Neural progenitor cell (in vitro differentiated cells): ENCODE measurements around the gene MON1B. TPM values are rescaled to one million over a fixed set of nuclear protein-coding genes. Genes with fewer than 3 reads are reported as not detected.

Experiments used
- DNase-seq: peaks from one replicate; pipeline ENCODE4 v3.0.0-alpha.2; 2016; ENCODE audit warnings: low spot score
- H2AFZ ChIP-seq: fragments of 200-600 bp; sonication (generic); replicated peaks from 2 replicates; pipeline ENCODE4 v1.6.1; 2016; ENCODE audit warnings: antibody characterized with exemption
- H3F3A ChIP-seq: fragments of 200-600 bp; sonication (generic); 2 replicates; pipeline ENCODE4 v1.6.1; 2016; ENCODE audit warnings: antibody characterized with exemption, low read depth
- H3K27ac ChIP-seq: fragments of 200-600 bp; sonication (generic); 2 replicates; pipeline ENCODE4 v1.5.1; 2016; ENCODE audit warnings: mild to moderate bottlenecking
- H3K27me3 ChIP-seq: fragments of 200-600 bp; sonication (generic); 2 replicates; pipeline ENCODE4 v1.6.1; 2016; ENCODE audit warnings: mild to moderate bottlenecking, moderate library complexity
- H3K36me3 ChIP-seq: fragments of 200-600 bp; sonication (generic); 2 replicates; pipeline ENCODE4 v1.5.1; 2016
- H3K4me1 ChIP-seq: fragments of 200-600 bp; sonication (generic); 2 replicates; pipeline ENCODE4 v1.6.1; 2016; ENCODE audit warnings: mixed run types
- H3K4me2 ChIP-seq: fragments of 200-600 bp; sonication (generic); 2 replicates; pipeline ENCODE4 v1.6.1; 2016
- H3K4me3 ChIP-seq: fragments of 200-600 bp; sonication (generic); 2 replicates; pipeline ENCODE4 v1.5.1; 2016
- H3K79me2 ChIP-seq: fragments of 200-600 bp; sonication (generic); 2 replicates; pipeline ENCODE4 v1.6.1; 2016; ENCODE audit warnings: low read depth
- H3K9ac ChIP-seq: fragments of 200-600 bp; sonication (generic); 2 replicates; pipeline ENCODE4 v1.6.1; 2016
- H3K9me3 ChIP-seq: fragments of 200-600 bp; sonication (generic); 2 replicates; pipeline ENCODE4 v1.5.1; 2016; ENCODE audit warnings: low read depth
- H4K20me1 ChIP-seq: fragments of 200-600 bp; sonication (generic); 2 replicates; pipeline ENCODE4 v1.6.1; 2016; ENCODE audit warnings: low read depth
- H3K27ac Mint-ChIP-seq: 3 replicates; pipeline ENCODE4 v1.8.0; 2021; ENCODE audit warnings: mixed read lengths
- H3K27me3 Mint-ChIP-seq: 2 replicates; pipeline ENCODE4 v1.8.0; 2022; ENCODE audit warnings: low read depth, mild to moderate bottlenecking, inconsistent platforms, moderate library complexity, mixed read lengths; ENCODE audit not compliant: insufficient read depth
- H3K36me3 Mint-ChIP-seq: 3 replicates; pipeline ENCODE4 v1.8.0; 2021; ENCODE audit warnings: mixed read lengths
- H3K4me1 Mint-ChIP-seq: 3 replicates; pipeline ENCODE4 v1.8.0; 2021; ENCODE audit warnings: mixed read lengths
- H3K4me3 Mint-ChIP-seq: 3 replicates; pipeline ENCODE4 v1.8.0; 2021; ENCODE audit warnings: mild to moderate bottlenecking, moderate library complexity, mixed read lengths
- H3K9me3 Mint-ChIP-seq: 3 replicates; pipeline ENCODE4 v1.8.0; 2020; ENCODE audit warnings: mixed read lengths
- EZH2 ChIP-seq: fragments of 200-600 bp; sonication (generic); IDR thresholded peaks from 2 replicates; pipeline ENCODE4 v1.6.1; 2017; ENCODE audit warnings: antibody characterized with exemption, mild to moderate bottlenecking, moderate library complexity
- EZH2phosphoT487 ChIP-seq: fragments of 200-600 bp; sonication (generic); IDR thresholded peaks from 2 replicates; pipeline ENCODE4 v1.6.1; 2017; ENCODE audit warnings: antibody characterized with exemption
- total RNA-seq: library from RNA; depleted of rRNA; stranded (reverse); fragments of >200 nt; gene quantifications from 2 replicates; pipeline ENCODE4 v1.2.3, GENCODE V29; 2015; ENCODE audit warnings: low replicate concordance
- TF ChIP-seq, protein P1 (sequence below): fragments of 200-600 bp; sonication (generic); IDR thresholded peaks from 2 replicates; pipeline ENCODE4 v1.5.1; 2017; ENCODE audit warnings: antibody characterized with exemption, mild to moderate bottlenecking

Gene MON1B
- total RNA-seq, 1 donor from 2014 or later = 9.1 TPM

DNA sequence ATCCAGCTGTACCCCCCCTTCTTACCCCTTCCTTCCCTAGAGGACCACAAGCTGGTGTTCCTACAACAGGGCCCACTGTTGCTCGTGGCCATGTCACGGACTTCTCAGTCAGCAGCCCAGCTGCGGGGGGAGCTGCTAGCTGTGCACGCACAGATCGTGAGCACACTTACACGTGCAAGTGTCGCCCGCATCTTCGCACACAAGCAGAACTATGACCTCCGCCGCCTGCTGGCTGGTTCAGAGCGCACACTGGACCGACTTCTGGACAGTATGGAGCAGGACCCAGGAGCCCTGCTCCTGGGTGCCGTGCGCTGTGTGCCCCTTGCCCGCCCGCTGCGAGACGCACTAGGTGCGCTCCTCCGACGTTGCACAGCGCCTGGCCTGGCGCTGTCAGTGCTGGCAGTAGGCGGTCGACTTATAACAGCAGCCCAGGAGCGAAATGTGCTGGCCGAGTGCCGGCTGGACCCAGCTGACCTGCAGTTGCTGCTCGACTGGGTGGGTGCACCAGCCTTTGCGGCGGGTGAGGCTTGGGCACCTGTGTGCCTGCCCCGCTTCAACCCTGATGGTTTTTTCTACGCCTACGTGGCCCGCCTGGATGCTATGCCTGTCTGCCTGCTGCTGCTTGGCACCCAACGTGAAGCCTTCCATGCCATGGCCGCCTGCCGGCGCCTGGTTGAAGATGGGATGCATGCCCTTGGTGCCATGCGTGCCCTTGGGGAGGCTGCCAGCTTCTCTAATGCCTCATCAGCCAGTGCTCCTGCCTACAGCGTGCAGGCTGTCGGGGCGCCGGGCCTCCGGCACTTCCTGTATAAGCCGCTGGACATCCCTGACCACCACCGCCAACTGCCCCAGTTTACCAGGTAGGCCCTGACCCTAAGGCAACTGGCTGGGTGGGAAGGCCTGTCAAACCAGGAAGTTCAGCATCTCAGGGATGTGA, 3.6 kb downstream of the MON1B start:
- no peak overlapping the region for H3K4me3 ChIP-seq
- no peaks in the 10 kb centered on the region for H3K27me3 ChIP-seq
- Mint-ChIP-seq H3K27me3 (peaks cover 2% of the 10 kb centered on the region), H3K4me1 (peaks cover 25% of the 10 kb centered on the region), H3K9me3 (no peaks in the 10 kb centered on the region), H3K27ac (no peak overlapping the region), H3K4me3 (no peak overlapping the region), H3K36me3 (peaks cover 15% of the 10 kb centered on the region)
- peaks cover 14% of the 10 kb centered on the region for H3F3A ChIP-seq
- DNase-seq = no peak
- H3K27ac ChIP-seq = no peak overlapping the region
- no peaks in the 10 kb centered on the region for H3K36me3 ChIP-seq
- no peak overlapping the region for H3K9ac ChIP-seq
- H3K4me2 ChIP-seq = no peak overlapping the region
- H3K4me1 ChIP-seq = peaks cover 7% of the 10 kb centered on the region
- no peak for TF ChIP-seq EZH2
- TF ChIP-seq EZH2phosphoT487 = no peak
- TF ChIP-seq, protein P1, sequence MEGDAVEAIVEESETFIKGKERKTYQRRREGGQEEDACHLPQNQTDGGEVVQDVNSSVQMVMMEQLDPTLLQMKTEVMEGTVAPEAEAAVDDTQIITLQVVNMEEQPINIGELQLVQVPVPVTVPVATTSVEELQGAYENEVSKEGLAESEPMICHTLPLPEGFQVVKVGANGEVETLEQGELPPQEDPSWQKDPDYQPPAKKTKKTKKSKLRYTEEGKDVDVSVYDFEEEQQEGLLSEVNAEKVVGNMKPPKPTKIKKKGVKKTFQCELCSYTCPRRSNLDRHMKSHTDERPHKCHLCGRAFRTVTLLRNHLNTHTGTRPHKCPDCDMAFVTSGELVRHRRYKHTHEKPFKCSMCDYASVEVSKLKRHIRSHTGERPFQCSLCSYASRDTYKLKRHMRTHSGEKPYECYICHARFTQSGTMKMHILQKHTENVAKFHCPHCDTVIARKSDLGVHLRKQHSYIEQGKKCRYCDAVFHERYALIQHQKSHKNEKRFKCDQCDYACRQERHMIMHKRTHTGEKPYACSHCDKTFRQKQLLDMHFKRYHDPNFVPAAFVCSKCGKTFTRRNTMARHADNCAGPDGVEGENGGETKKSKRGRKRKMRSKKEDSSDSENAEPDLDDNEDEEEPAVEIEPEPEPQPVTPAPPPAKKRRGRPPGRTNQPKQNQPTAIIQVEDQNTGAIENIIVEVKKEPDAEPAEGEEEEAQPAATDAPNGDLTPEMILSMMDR = no peak
- H3K9me3 ChIP-seq = no peaks in the 10 kb centered on the region
- peaks cover 21% of the 10 kb centered on the region for H3K79me2 ChIP-seq
- no peak overlapping the region for H2AFZ ChIP-seq
- no peaks in the 10 kb centered on the region for H4K20me1 ChIP-seq

DNA sequence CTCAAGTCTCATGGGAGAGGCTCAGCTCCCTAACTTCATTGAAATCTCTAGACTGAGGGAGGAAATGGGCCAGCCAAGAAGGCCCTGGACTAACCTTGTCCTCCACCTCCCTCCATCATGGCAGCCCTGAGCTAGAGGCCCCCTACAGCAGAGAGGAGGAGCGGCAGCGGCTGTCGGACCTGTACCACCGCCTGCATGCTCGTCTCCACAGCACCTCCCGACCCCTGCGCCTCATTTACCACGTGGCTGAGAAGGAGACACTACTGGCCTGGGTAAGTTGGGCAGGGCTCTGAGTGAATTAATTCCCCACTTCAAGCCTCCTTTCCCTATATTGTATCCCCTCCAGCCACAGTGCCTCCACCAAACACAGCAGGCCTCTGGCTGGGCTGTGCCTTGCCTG, 4.4 kb downstream of the MON1B start:
- peaks cover 2% of the 10 kb centered on the region for H3K27me3 Mint-ChIP-seq
- Histone ChIP-seq H3K79me2 (peaks cover 21% of the 10 kb centered on the region), H3K27me3 (no peaks in the 10 kb centered on the region), H4K20me1 (no peaks in the 10 kb centered on the region), H2AFZ (no peak overlapping the region), H3K27ac (no peak overlapping the region), H3K9me3 (no peaks in the 10 kb centered on the region), H3K9ac (no peak overlapping the region), H3K4me3 (no peak overlapping the region), H3F3A (peaks cover 9% of the 10 kb centered on the region), H3K4me1 (peaks cover 7% of the 10 kb centered on the region), H3K4me2 (no peak overlapping the region), H3K36me3 (no peaks in the 10 kb centered on the region)
- peaks cover 15% of the 10 kb centered on the region for H3K36me3 Mint-ChIP-seq
- H3K9me3 Mint-ChIP-seq = no peaks in the 10 kb centered on the region
- H3K27ac Mint-ChIP-seq = no peak overlapping the region
- TF ChIP-seq, protein P1 = no peak
- TF ChIP-seq EZH2 (no peak), EZH2phosphoT487 (no peak)
- no peak for DNase-seq
- H3K4me1 Mint-ChIP-seq = peaks cover 24% of the 10 kb centered on the region
- H3K4me3 Mint-ChIP-seq = no peak overlapping the region

DNA sequence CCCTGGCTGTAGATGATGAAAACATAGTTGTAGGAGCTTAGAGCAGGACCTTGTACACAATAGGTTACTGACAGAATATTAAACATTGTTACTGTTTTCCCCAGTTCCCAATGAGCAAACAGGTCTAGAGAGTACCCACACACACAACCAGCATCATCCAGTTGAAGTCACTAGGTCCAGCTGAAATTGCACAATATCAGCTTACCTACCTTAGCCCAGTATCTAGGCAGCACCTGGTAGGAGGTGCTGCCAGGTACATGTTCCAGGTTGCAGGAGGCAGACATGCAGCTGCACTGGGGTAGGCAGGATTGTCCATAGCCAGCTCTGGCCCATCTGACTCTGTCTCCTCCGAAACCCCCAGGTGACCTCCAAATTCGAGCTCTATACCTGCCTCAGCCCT, 6.8 kb downstream of the MON1B start:
- Histone ChIP-seq H2AFZ (no peak overlapping the region), H3K4me1 (no peaks in the 10 kb centered on the region), H3K36me3 (no peaks in the 10 kb centered on the region), H3K4me2 (no peak overlapping the region), H3K27ac (no peak overlapping the region), H3K27me3 (no peaks in the 10 kb centered on the region), H3F3A (no peaks in the 10 kb centered on the region), H4K20me1 (no peaks in the 10 kb centered on the region), H3K9me3 (no peaks in the 10 kb centered on the region), H3K79me2 (peaks cover 6% of the 10 kb centered on the region), H3K4me3 (no peak overlapping the region), H3K9ac (no peak overlapping the region)
- Mint-ChIP-seq H3K27ac (no peak overlapping the region), H3K9me3 (no peaks in the 10 kb centered on the region), H3K27me3 (no peaks in the 10 kb centered on the region), H3K4me3 (no peak overlapping the region), H3K36me3 (peaks cover 13% of the 10 kb centered on the region), H3K4me1 (peaks cover 4% of the 10 kb centered on the region)
- no peak for DNase-seq
- no peak for TF ChIP-seq EZH2phosphoT487
- TF ChIP-seq, protein P1 = no peak
- no peak for TF ChIP-seq EZH2
